NCI-H187 (cell line): ENCODE measurements around the gene DNAJC8.

Experiments
- DNase-seq, 2 experiments: peaks; one replicate each; lab custom pipeline; 2025; lab: John Stamatoyannopoulos, UW

Gene DNAJC8

DNA sequence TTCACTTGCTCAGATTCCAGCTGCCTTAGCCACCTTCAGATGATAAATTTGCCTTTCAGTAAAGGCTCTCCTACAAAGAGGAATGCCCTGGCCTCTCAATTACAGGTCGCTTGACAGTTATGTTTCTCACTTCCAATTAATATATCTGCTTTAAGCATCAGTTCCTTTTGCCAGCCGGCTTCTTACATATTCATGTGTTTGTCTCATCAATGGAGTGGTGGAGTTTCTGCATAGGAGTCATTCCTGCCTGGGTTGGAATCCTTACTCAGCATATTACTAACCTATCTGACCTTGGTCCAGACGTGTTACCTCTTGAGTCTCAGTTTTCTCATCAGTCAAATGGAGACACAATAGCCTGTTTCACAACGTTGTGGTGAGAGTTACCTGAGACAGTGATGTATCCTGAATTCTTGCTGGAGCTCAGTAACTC lies 17.1 kb upstream of the DNAJC8 start:
- DNase-seq, result no peak

- DNase-seq, result no peak
Observed at GRCh38 chr1:28249013-28249865, 16.4 kb upstream of the DNAJC8 start.

DNA sequence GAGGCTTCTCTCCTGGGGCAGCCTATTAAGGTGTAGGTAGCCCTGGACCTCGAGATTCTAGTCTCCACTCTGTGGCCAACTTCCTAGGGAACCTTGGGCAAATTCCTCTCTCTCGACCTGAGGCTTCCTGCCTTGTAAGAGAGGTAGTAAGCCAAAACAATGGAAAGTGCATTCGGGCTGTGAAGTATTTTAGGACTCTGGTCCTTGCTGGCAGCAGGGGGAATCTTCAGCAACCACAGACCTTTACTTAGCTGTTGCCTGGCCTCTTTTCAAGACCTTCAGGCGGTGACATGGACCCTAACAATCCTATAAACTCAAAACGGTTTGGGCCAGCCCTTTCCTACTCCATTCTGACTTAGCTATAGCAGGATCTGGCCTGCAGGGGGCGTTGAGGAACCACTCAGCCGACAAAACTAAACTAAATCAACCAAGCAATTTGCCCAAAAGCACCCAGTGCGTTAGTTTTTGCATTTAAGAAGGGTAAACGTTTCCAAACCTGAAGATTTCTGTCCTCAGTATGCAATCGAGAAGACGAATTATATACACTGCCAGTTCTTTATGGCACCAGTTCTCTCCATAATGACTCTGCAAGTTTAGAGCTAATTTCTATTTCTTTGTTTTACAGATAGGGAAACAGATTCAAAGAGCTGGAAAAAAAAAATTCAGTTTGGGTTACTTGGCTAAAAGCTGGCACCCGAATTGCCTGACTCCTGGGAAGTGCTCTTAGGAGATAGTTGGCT lies 15.6 kb upstream of the DNAJC8 start:
- DNase-seq, result peak; percentile 33 to 39

DNA sequence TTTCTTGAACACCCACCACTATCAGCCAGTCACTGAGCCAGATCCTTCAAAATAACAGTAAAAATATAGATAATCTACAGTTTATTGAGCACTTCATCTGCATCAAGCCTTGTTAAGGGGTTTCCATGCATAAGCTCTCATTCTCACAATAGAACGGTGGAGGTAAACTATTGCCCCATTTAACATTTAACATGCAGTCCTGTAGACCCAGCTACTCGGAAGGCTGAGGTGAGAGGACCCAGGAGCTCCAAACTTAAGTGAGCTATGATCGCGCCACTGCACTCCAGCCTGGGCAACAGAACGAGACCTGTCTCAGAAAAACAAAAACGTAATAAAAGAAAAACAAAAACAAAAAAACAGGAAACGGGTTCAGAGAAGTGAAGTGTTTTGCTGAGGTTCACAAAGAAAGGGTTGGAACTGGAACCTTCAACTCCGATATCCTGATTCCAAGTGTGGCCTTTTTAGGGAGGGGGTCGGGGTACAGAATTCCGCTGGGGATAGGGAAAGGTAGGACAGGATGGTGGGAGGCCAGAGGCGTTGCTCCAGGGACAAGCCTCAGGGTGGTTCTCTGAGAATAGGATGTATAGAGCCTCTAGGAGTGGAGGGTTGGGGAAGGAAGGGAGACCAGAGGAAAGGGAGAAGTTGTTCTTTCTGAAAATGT lies 14.9 kb upstream of the DNAJC8 start:
- no peak for DNase-seq

DNA sequence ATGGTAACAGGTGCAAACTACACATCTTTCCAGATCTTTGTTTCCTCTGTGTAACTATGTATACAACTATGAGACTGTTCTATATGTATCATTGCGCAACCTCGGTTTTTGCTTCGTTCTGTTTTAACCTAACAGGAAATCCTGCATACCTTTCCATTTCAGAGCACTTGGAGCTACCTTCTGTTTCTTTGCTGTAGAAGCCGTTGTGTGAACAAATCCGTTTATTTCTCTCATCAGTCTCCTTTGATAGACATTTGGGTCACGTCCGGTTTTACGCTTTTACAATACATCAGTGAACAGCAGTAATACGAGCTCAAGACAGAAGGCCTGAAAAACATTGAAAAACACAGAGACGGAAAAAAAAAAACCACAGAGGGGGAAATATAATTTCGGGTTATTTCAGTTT lies 13.6 kb upstream of the DNAJC8 start:
- DNase-seq, result no peak

GRCh38 chr1:28244549-28245251 lies 11.9 kb upstream of the DNAJC8 start:
- DNase-seq, result no peak

DNA sequence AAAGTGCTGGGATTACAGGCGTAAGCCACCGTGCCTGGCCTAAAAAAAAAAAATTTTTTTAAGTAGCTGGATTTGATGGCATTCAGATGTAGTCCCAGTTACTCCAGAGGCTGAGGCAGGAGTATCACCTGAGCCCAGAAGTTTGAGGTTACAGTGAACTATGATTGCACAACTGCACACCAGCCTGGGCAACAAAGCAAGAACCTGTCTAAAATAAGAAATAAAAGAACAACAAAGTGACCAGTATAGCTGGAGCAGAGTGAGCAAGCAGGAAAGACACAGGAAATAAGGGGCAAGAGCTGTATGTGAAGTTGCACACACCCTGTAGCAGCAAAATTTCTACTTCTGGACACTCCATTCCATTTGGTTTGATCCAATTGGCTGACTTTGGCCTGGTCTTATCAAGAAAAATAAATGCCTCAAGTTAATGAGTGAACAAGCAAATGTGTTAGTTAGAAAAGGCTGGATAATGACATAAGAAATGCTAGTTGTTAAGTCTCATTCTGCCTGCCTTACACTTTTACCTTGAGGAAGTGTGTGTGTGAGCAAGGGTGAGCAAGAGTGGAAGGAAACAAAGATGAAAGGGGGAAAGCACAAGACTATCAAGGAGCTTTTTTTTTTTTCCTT lies 11.0 kb upstream of the DNAJC8 start:
- DNase-seq, result no peak

- no peak for DNase-seq
Observed at GRCh38 chr1:28241638-28242241, 8.9 kb upstream of the DNAJC8 start.

DNA sequence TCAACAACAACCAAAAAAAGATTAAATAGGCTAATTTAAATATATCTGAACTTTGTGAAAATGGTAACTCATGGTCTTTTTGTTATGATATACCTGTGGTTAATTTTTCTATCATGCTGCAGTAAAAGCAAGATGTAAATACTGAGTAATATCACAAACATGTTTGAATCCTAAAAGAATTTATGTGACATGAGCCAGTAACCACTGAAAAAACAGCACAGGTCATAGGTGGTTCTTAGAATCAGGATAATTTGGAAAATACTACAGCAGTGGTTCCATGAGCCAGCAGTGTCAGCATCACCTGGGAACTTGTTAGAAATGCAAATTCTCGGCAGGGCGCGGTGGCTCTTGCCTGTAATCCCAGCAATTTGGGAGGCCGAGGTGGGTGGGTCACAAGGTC lies 7.2 kb upstream of the DNAJC8 start:
- no peak for DNase-seq

DNA sequence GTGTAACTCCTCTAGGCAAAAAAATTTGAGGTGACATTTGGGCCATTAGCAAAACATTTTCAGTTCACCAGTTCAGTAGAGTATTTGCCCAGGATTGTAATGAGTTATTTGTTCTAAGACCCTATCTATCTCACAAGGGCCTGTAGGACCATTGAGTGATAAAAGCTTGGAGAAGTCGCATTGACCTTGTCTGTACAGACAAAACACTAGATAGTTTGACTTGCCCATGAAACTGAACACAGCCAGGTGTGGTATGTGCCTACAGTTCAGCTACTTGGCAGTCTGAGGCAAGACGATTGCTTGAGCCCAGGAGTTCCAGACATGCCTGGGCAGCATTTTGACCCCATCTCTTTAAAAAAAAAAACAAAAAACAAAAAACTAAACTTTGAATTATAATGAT lies 6.2 kb upstream of the DNAJC8 start:
- no peak for DNase-seq

GRCh38 chr1:28236656-28237322 lies 4.0 kb upstream of the DNAJC8 start:
- DNase-seq, result no peak

GRCh38 chr1:28235755-28236655 lies 3.2 kb upstream of the DNAJC8 start, which contains the start of gene ATP5IF1:
Gene ATP5IF1, plus strand, starts transcription at chr1:28236124. Its CDS starts 60 bp downstream, at chr1:28236184.
- peak; percentile 88 to 91 for DNase-seq

- no peak for DNase-seq
Observed at GRCh38 chr1:28233264-28233606, 406 bp upstream of the DNAJC8 start.

GRCh38 chr1:28229996-28230395 lies 2.8 kb downstream of the DNAJC8 start:
- DNase-seq, result no peak

- no peak for DNase-seq
Observed at GRCh38 chr1:28229089-28229488, 3.7 kb downstream of the DNAJC8 start.

DNA sequence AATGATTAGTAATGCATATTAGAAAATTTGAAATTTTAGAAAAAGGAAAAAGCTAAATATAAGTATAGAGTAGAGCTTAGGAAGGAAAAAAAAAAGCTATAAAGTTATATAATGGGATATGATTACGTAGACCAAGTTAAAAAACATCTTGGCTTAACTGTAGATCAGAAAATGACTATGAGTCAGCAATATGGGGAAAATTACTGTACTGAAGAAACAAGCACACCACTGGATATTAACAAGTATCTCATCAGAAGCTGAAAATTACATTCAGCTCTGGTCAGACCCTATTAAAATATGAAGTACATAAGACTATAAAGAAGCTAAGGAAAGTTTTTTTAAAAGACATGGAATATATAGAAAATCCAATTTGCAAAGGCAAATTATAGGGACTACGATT lies 19.5 kb downstream of the DNAJC8 start:
- DNase-seq, result no peak

DNA sequence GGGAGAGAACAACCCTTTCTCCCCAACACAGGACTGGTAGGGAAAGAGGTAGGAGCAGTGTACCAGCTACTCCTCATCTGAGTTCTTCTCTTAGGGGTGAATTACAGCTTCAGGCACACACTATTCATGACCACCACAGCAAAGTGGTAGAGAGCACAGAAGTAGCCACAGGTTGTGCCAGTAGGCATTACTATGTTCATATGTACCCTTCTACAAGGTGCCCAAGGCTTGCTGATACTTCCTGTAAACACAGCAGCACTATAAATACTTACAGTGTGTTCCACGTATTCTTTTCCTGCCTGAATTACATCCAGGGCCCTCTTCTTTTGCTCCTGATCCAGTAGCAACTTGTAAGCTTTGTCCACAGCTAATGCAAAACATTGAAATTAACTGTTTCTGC lies 23.1 kb downstream of the DNAJC8 start:
- DNase-seq, result no peak

- no peak for DNase-seq
Observed at GRCh38 chr1:28208818-28209441, 23.9 kb downstream of the DNAJC8 start.

DNA sequence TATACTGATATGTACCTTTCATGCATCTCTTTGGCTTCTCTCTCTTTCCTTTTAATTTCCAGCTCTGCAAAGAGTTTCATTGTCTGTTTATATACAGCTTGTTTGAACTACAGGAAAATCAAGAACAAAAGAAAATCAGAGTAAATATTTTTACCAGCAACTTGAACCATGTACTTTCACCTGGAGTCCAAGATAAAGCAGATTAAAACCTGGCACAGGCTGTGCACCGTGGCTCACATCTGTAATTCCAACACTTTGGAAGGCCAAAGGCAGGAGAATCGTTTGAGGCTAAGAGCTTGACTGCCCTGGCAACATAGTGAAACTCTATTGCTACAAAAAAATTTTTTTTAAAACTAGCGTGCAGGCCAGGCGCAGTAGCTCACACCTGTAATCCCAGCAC lies 27.6 kb downstream of the DNAJC8 start:
- DNase-seq, result no peak
